H1 (cell line): ENCODE data around the gene KSR2. TPM values are rescaled to one million over a fixed set of nuclear protein-coding genes. Genes with fewer than 3 reads are reported as not detected.

Experiments
- CTCF ChIA-PET: fragments of 300-600 bp; sonication (Branson Sonifier 250); formaldehyde crosslinking; loops from one replicate; lab custom pipeline; 2021; ENCODE audit not compliant: partially characterized antibody; lab: Charles Lee
- POLR2A ChIA-PET: fragments of 300-600 bp; sonication (Branson Sonifier 250); formaldehyde crosslinking; loops from one replicate; lab custom pipeline; 2021; ENCODE audit warnings: inconsistent platforms; ENCODE audit not compliant: partially characterized antibody; lab: Charles Lee
- DNase-seq, 2 experiments: peaks; one replicate each; pipeline versions ENCODE4 v3.0.0 to v3.0.0-alpha.2; 2010 to 2022; ENCODE audit warnings: low spot score in 2 of 2, low read depth in 1 of 2, mixed read lengths in 1 of 2
- FAIRE-seq: peaks from 2 replicates; lab custom pipeline; 2011; peaks lifted over from hg19 to GRCh38; lab: Jason Lieb, UNC
- H2AFZ ChIP-seq: 2 replicates; pipeline ENCODE4 v1.8.1; 2012; ENCODE audit warnings: low read length, inconsistent platforms
- H2AK5ac ChIP-seq: 2 replicates; pipeline ENCODE4 v1.6.1; 2013; ENCODE audit warnings: low read depth, low read length
- H2BK120ac ChIP-seq: replicated peaks from 2 replicates; pipeline ENCODE3; 2013; ENCODE audit warnings: low read depth, low read length, inconsistent platforms
- H2BK12ac ChIP-seq: 2 replicates; pipeline ENCODE4 v1.6.1; 2013; ENCODE audit warnings: low read depth, low read length
- H2BK15ac ChIP-seq: 2 replicates; pipeline ENCODE4 v1.6.1; 2013; ENCODE audit warnings: low read length
- H2BK20ac ChIP-seq: 2 replicates; pipeline ENCODE4 v1.6.1; 2013; ENCODE audit warnings: low read length
- H2BK5ac ChIP-seq: 2 replicates; pipeline ENCODE4 v1.6.1; 2013; ENCODE audit warnings: low read depth, low read length
- H3K14ac ChIP-seq: 2 replicates; pipeline ENCODE4 v1.6.1; 2013; ENCODE audit warnings: inconsistent platforms; ENCODE audit not compliant: insufficient read length
- H3K18ac ChIP-seq: 2 replicates; pipeline ENCODE4 v1.6.1; 2013; ENCODE audit warnings: low read length; ENCODE audit errors: extremely low read depth
- H3K23ac ChIP-seq: 2 replicates; pipeline ENCODE4 v1.6.1; 2013; ENCODE audit warnings: inconsistent platforms; ENCODE audit not compliant: insufficient read length
- H3K23me2 ChIP-seq: 2 replicates; pipeline ENCODE4 v1.6.1; 2013; ENCODE audit warnings: low read depth, low read length
- H3K27ac ChIP-seq: 2 replicates; pipeline ENCODE4 v1.6.1; 2011; ENCODE audit warnings: low read depth, low read length, inconsistent platforms
- H3K27me3 ChIP-seq, 4 experiments: replicated peaks in 1 of 4; 1 replicate in 1 of 4; 2 replicates in 3 of 4; pipeline versions ENCODE4 v1.6.1 to v1.8.1; 2011 to 2013; ENCODE audit warnings: low read length in 3 of 4, mild to moderate bottlenecking in 3 of 4, inconsistent platforms in 2 of 4, mixed read lengths in 2 of 4, moderate library complexity in 1 of 4; ENCODE audit not compliant: control insufficient read depth in 3 of 4, insufficient read depth in 3 of 4; ENCODE audit errors: extremely low read depth in 1 of 4
- H3K36me3 ChIP-seq, 4 experiments: 2 replicates each; pipeline versions ENCODE4 v1.6.1 to v1.8.1; 2011 to 2013; ENCODE audit warnings: mild to moderate bottlenecking in 4 of 4, low read length in 3 of 4, moderate library complexity in 2 of 4, control low read depth in 1 of 4, inconsistent platforms in 1 of 4; ENCODE audit not compliant: insufficient read depth in 4 of 4, control insufficient read depth in 2 of 4
- H3K4ac ChIP-seq: replicated peaks from 2 replicates; pipeline ENCODE3; 2013; ENCODE audit warnings: low read length, low read depth, mixed read lengths, inconsistent platforms; ENCODE audit not compliant: insufficient read length
- H3K4me1 ChIP-seq, 4 experiments: replicated peaks in 1 of 4; 1 replicate in 1 of 4; 2 replicates in 3 of 4; pipeline versions ENCODE4 v1.6.1 to v1.8.1; 2011 to 2013; ENCODE audit warnings: low read length in 3 of 4, inconsistent platforms in 2 of 4, mixed read lengths in 1 of 4; ENCODE audit not compliant: insufficient read depth in 4 of 4, control insufficient read depth in 3 of 4
- H3K4me2 ChIP-seq, 2 experiments: 2 replicates each; pipeline versions ENCODE4 v1.6.1 to v1.8.1; 2011 to 2013; ENCODE audit warnings: low read depth in 2 of 2, low read length in 2 of 2, control low read depth in 1 of 2, inconsistent platforms in 1 of 2, mild to moderate bottlenecking in 1 of 2; ENCODE audit not compliant: insufficient read depth in 1 of 2
- H3K4me3 ChIP-seq, 4 experiments: fragments of 200-600, 300-600 bp in 1 of 4; sonication (generic), shearing (Covaris generic), sonication (Bioruptor Twin) in 1 of 4; 2 replicates each; pipeline versions ENCODE4 v1.5.1 to v1.8.1; 2011 to 2016; ENCODE audit warnings: low read length in 4 of 4, low read depth in 3 of 4, control low read depth in 2 of 4, inconsistent platforms in 2 of 4, mild to moderate bottlenecking in 2 of 4, mixed read lengths in 1 of 4, moderate library complexity in 1 of 4; ENCODE audit not compliant: insufficient read depth in 2 of 4; ENCODE audit errors: extremely low read depth in 1 of 4
- H3K56ac ChIP-seq: replicated peaks from 2 replicates; pipeline ENCODE3; 2013; ENCODE audit warnings: low read depth, mild to moderate bottlenecking, mixed read lengths, low read length, inconsistent platforms; ENCODE audit not compliant: insufficient read length
- H3K79me1 ChIP-seq: 2 replicates; pipeline ENCODE4 v1.6.1; 2013; ENCODE audit warnings: low read depth, low read length, control low read depth
- H3K79me2 ChIP-seq, 2 experiments: 2 replicates each; pipeline versions ENCODE4 v1.6.1 to v1.8.1; 2012 to 2013; ENCODE audit warnings: low read length in 2 of 2, mild to moderate bottlenecking in 2 of 2, inconsistent platforms in 1 of 2; ENCODE audit not compliant: insufficient read depth in 2 of 2, control insufficient read depth in 1 of 2
- H3K9ac ChIP-seq, 4 experiments: replicated peaks in 1 of 4; 1 replicate in 1 of 4; 2 replicates in 3 of 4; pipeline versions ENCODE4 v1.6.1 to v1.8.1; 2011 to 2013; ENCODE audit warnings: low read depth in 3 of 4, low read length in 3 of 4, control low read depth in 2 of 4, mild to moderate bottlenecking in 2 of 4, moderate library complexity in 2 of 4, inconsistent platforms in 1 of 4; ENCODE audit errors: extremely low read depth in 1 of 4
- H3K9me3 ChIP-seq, 2 experiments: 2 replicates each; pipeline versions ENCODE4 v1.6.1 to v1.8.1; 2012 to 2013; ENCODE audit warnings: mild to moderate bottlenecking in 2 of 2, moderate library complexity in 2 of 2, control low read depth in 1 of 2, inconsistent platforms in 1 of 2, low read depth in 1 of 2, low read length in 1 of 2, mixed read lengths in 1 of 2; ENCODE audit not compliant: insufficient read depth in 2 of 2
- H4K20me1 ChIP-seq, 2 experiments: replicated peaks in 1 of 2; 2 replicates each; pipeline versions ENCODE3 to v1.8.1; 2011 to 2013; ENCODE audit warnings: inconsistent platforms in 2 of 2, low read length in 2 of 2, mild to moderate bottlenecking in 1 of 2; ENCODE audit not compliant: insufficient read depth in 2 of 2, control insufficient read depth in 1 of 2
- H4K5ac ChIP-seq: 2 replicates; pipeline ENCODE4 v1.6.1; 2013; ENCODE audit warnings: low read length, low read depth, mixed read lengths, inconsistent platforms; ENCODE audit not compliant: insufficient read length
- H4K8ac ChIP-seq: 2 replicates; pipeline ENCODE4 v1.8.0; 2013; ENCODE audit warnings: mild to moderate bottlenecking, moderate library complexity, low read length, inconsistent platforms; ENCODE audit not compliant: insufficient read depth; ENCODE audit errors: extremely low read depth
- H4K91ac ChIP-seq: replicated peaks from 2 replicates; pipeline ENCODE3; 2013; ENCODE audit warnings: low read length, mixed read lengths, inconsistent platforms; ENCODE audit not compliant: insufficient read length
- ASH2L ChIP-seq: fragments of 200-600, 300-600 bp; sonication (generic); IDR thresholded peaks from one replicate; pipeline ENCODE4 v1.7.1; 2017; ENCODE audit warnings: low read length
- ATF2 ChIP-seq: IDR thresholded peaks from 2 replicates; pipeline ENCODE4 v1.6.1; 2012; ENCODE audit warnings: low read length, inconsistent platforms
- CREB1 ChIP-seq: IDR thresholded peaks from 2 replicates; pipeline ENCODE4 v1.6.1; 2012; ENCODE audit warnings: inconsistent platforms
- CTCF ChIP-seq, 3 experiments: IDR thresholded peaks; 1 replicate in 2 of 3; 2 replicates in 1 of 3; pipeline versions ENCODE4 v1.5.1 to v1.6.1; 2011; ENCODE audit warnings: low read length in 3 of 3, mild to moderate bottlenecking in 3 of 3, inconsistent platforms in 2 of 3, low read depth in 1 of 3, moderate library complexity in 1 of 3; ENCODE audit not compliant: insufficient read depth in 1 of 3; ENCODE audit errors: control extremely low read depth in 1 of 3
- EZH2 ChIP-seq: fragments of 200-600 bp; sonication (generic); IDR thresholded peaks from 2 replicates; pipeline ENCODE4 v1.7.1; 2012; ENCODE audit warnings: low read depth, mild to moderate bottlenecking, moderate library complexity, low read length, inconsistent platforms; ENCODE audit not compliant: severe bottlenecking
- FOSL1 ChIP-seq: IDR thresholded peaks from 2 replicates; pipeline ENCODE4 v1.6.1; 2011; ENCODE audit warnings: mild to moderate bottlenecking, low read depth, low read length, moderate library complexity; ENCODE audit not compliant: insufficient read depth
- JUND ChIP-seq: IDR thresholded peaks from 2 replicates; pipeline ENCODE4 v1.6.1; 2011; ENCODE audit warnings: mild to moderate bottlenecking, improper control_type of control experiment, low read length
- NRF1 ChIP-seq: IDR thresholded peaks from 2 replicates; pipeline ENCODE4 v1.6.1; 2011; ENCODE audit warnings: mild to moderate bottlenecking, low read depth, low read length, improper control_type of control experiment
- RNF2 ChIP-seq: fragments of 200-900, 300-1000 bp; sonication (generic); IDR thresholded peaks from 2 replicates; pipeline ENCODE4 v1.7.1; 2016; ENCODE audit warnings: borderline replicate concordance, low read depth, mild to moderate bottlenecking, antibody characterized with exemption, low read length; ENCODE audit not compliant: poor library complexity, severe bottlenecking; ENCODE audit errors: missing control alignments
- SIRT6 ChIP-seq: IDR thresholded peaks from one replicate; pipeline ENCODE4 v1.7.1; 2012; ENCODE audit warnings: low read length, inconsistent platforms
- SP1 ChIP-seq: IDR thresholded peaks from 2 replicates; pipeline ENCODE4 v1.6.1; 2011; ENCODE audit warnings: low read depth, low read length
- WGBS, 2 experiments: shearing (Covaris generic) in 1 of 2; methylation state at CpG; one replicate each; pipeline versions ENCODE4 v1.1.6 to v1.1.7; 2013 to 2015; ENCODE audit warnings: low lambda C conversion rate in 2 of 2, mixed read lengths in 2 of 2, inconsistent platforms in 1 of 2, low coverage in 1 of 2, missing lambda C conversion rate in 1 of 2; ENCODE audit not compliant: insufficient replicate concordance in 2 of 2, insufficient coverage in 1 of 2, insufficient read length in 1 of 2; ENCODE audit errors: extremely low coverage in 1 of 2, missing lambda C conversion rate in 1 of 2; 5-methylcytosine and 5-hydroxymethylcytosine counted together
- polyA plus RNA-seq, 7 experiments: library from polyadenylated mRNA; depleted of rRNA in 3 of 7; stranded (reverse) in 5 of 7; unstranded in 2 of 7; fragments of >200 nt in 5 of 7; fragments of 200-250 nt in 2 of 7; gene quantifications; 1 replicate in 5 of 7; 2 replicates in 1 of 7; 4 replicates in 1 of 7; pipeline versions ENCODE4 v1.2.1 to v1.2.3, GENCODE V29; 2011 to 2013; ENCODE audit warnings: missing spikeins in 2 of 7, mixed read lengths in 2 of 7
- total RNA-seq: library from RNA; stranded (reverse); fragmentation: NEBNext Ultra II Directional; extraction: Animal tissue kit (Norgen Biotek cat#: 25700); gene quantifications from 2 replicates; pipeline ENCODE4 v1.2.1, GENCODE V29; 2021

The KSR2 gene
- total and polyA plus RNA-seq, 2 of the 8 experiments (the other 6 are each of a cell fraction or from before 2014, with no cell fraction given), result 0.74 to 2.2 TPM

GRCh38 chr12:117502633-117503032 lies 466.2 kb downstream of the KSR2 start:
- Histone ChIP-seq H3K36me3 (no peaks in the 10 kb centered on the region), H3K4me2 (no peak overlapping the region), H2BK12ac (no peak overlapping the region), H3K27ac (no peak overlapping the region), H3K18ac (no peak overlapping the region), H4K91ac (no peak overlapping the region), H3K27me3 (no peaks in the 10 kb centered on the region), H3K23ac (no peak overlapping the region), H4K5ac (no peak overlapping the region), H3K4ac (no peak overlapping the region), H3K79me2 (no peaks in the 10 kb centered on the region), H3K79me1 (no peaks in the 10 kb centered on the region), H2BK5ac (no peak overlapping the region), H2BK20ac (no peak overlapping the region), H2BK120ac (no peak overlapping the region), H3K56ac (no peak overlapping the region), H2AK5ac (no peak overlapping the region), H3K14ac (no peak overlapping the region), H2BK15ac (no peak overlapping the region), H3K23me2 (no peaks in the 10 kb centered on the region), H3K9ac (no peak overlapping the region), H4K20me1 (no peaks in the 10 kb centered on the region), H3K4me3 (no peak overlapping the region), H2AFZ (no peak overlapping the region), H3K4me1 (peaks cover 0 to 3% (median 0%) of the 10 kb centered on the region in 4 experiments; a peak in 1 of 7 replicates), H3K9me3 (no peaks in the 10 kb centered on the region), H4K8ac (no peak overlapping the region)
- no peak for DNase-seq
- ChIA-PET CTCF (no interaction called here), POLR2A (no interaction called here)
- WGBS, 2 experiments, result 97% methylated on average over 2 of the region's 2 CpGs; no CpG with 5 or more reads in 1 of the 2 experiments
- FAIRE-seq, result no peak
- no peak for TF ChIP-seq SIRT6
- TF ChIP-seq ATF2, result no peak
- no peak for TF ChIP-seq NRF1
- TF ChIP-seq SP1, result no peak
- TF ChIP-seq JUND, result no peak
- TF ChIP-seq EZH2, result no peak
- TF ChIP-seq CTCF (IDR thresholded peaks at IDR 0.05; ENCODE audit: control extremely low read depth in 1 of 3, insufficient read depth in 1 of 3, low read depth in 1 of 3, low read length in 3 of 3), result no peak
- TF ChIP-seq RNF2, result no peak
- no peak for TF ChIP-seq ASH2L
- TF ChIP-seq CREB1, result no peak
- no peak for TF ChIP-seq FOSL1
